HFFc6 (cell line): ENCODE data around the gene VAC14. TPM values are rescaled to one million over a fixed set of nuclear protein-coding genes. Genes with fewer than 3 reads are reported as not detected.

ENCODE experiments used
- DNase-seq: peaks from one replicate; pipeline ENCODE4 v3.0.0-alpha.2; 2018
- H3K27ac Mint-ChIP-seq: 2 replicates; pipeline ENCODE4 v1.8.0; 2020; ENCODE audit warnings: mild to moderate bottlenecking, mixed read lengths
- H3K27me3 Mint-ChIP-seq: 2 replicates; pipeline ENCODE4 v1.8.0; 2021; ENCODE audit warnings: mild to moderate bottlenecking, moderate library complexity, mixed read lengths; ENCODE audit not compliant: insufficient read depth
- H3K36me3 Mint-ChIP-seq: 2 replicates; pipeline ENCODE4 v1.8.0; 2021; ENCODE audit warnings: low read depth, mixed read lengths
- H3K4me1 Mint-ChIP-seq: 2 replicates; pipeline ENCODE4 v1.8.0; 2020; ENCODE audit warnings: low read depth, mixed read lengths
- H3K4me3 Mint-ChIP-seq: 2 replicates; pipeline ENCODE4 v1.8.0; 2020; ENCODE audit warnings: mild to moderate bottlenecking, moderate library complexity, mixed read lengths
- H3K9me3 Mint-ChIP-seq: 2 replicates; pipeline ENCODE4 v1.8.0; 2020; ENCODE audit warnings: mild to moderate bottlenecking, mixed read lengths
- total RNA-seq, 6 experiments: library from RNA; stranded (reverse); fragmentation: NEBNext Ultra II Directional; extraction: Animal tissue kit (Norgen Biotek cat#: 25700); gene quantifications; 2 replicates in 1 of 6; 3 replicates in 5 of 6; pipeline ENCODE4 v1.2.3, GENCODE V29; 2021
- TF ChIP-seq, protein P1 (sequence below): fragments of 200-600 bp; sonication (generic); IDR thresholded peaks from 2 replicates; pipeline ENCODE4 v1.5.0; 2021; ENCODE audit warnings: antibody characterized with exemption, mild to moderate bottlenecking

VAC14 gene
- total RNA-seq, 6 experiments from 2014 or later, result 34.5 to 45.5 (median 37.6) TPM

- TF ChIP-seq, protein P1, sequence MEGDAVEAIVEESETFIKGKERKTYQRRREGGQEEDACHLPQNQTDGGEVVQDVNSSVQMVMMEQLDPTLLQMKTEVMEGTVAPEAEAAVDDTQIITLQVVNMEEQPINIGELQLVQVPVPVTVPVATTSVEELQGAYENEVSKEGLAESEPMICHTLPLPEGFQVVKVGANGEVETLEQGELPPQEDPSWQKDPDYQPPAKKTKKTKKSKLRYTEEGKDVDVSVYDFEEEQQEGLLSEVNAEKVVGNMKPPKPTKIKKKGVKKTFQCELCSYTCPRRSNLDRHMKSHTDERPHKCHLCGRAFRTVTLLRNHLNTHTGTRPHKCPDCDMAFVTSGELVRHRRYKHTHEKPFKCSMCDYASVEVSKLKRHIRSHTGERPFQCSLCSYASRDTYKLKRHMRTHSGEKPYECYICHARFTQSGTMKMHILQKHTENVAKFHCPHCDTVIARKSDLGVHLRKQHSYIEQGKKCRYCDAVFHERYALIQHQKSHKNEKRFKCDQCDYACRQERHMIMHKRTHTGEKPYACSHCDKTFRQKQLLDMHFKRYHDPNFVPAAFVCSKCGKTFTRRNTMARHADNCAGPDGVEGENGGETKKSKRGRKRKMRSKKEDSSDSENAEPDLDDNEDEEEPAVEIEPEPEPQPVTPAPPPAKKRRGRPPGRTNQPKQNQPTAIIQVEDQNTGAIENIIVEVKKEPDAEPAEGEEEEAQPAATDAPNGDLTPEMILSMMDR, result no peak
- no peaks in the 10 kb centered on the region for H3K27me3 Mint-ChIP-seq
- H3K36me3 Mint-ChIP-seq, result peaks cover 7% of the 10 kb centered on the region
- peak overlapping the region; percentile 84; the same call in 1 of the 2 replicates for H3K27ac Mint-ChIP-seq
- DNase-seq, result no peak
- peak overlapping the region; percentile 99 for H3K4me3 Mint-ChIP-seq
- no peaks in the 10 kb centered on the region; the same call in 1 of the 2 replicates for H3K9me3 Mint-ChIP-seq
- peaks cover 73% of the 10 kb centered on the region for H3K4me1 Mint-ChIP-seq
Measured at GRCh38 chr16:70801611-70802010, 653 bp upstream of the VAC14 start.

DNA sequence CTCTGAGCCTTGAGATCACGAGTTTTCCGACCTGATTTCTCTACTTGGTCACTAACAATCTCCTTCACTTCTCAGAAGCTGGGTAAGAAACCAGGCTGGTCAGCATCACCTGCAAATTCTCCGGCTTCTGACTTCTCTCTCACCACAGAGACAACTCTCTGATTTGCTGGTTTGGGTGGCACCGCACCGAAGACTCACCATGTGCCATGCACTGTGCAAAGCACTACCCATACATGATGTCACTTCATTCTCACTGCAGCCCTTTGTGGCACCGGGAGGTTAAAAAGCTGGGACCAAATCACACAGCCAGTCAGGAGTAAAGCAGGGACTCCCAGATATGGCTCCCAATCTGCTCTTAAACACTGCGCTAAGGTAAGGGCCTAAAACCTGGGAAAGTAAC lies 647 bp downstream of the VAC14 start:
- DNase-seq, result no peak
- Mint-ChIP-seq H3K9me3 (no peaks in the 10 kb centered on the region; the same call in 1 of the 2 replicates), H3K4me3 (peak overlapping the region; percentile 99), H3K27me3 (no peaks in the 10 kb centered on the region), H3K36me3 (peaks cover 7% of the 10 kb centered on the region), H3K4me1 (peaks cover 60% of the 10 kb centered on the region), H3K27ac (peak overlapping the region; percentile 84)
- TF ChIP-seq, protein P1, result no peak

- peaks cover 7% of the 10 kb centered on the region for H3K36me3 Mint-ChIP-seq
- no peak overlapping the region for H3K4me3 Mint-ChIP-seq
- peaks cover 23% of the 10 kb centered on the region for H3K4me1 Mint-ChIP-seq
- TF ChIP-seq, protein P1, result no peak
- H3K27me3 Mint-ChIP-seq, result no peaks in the 10 kb centered on the region; the same call in 1 of the 2 replicates
- no peaks in the 10 kb centered on the region for H3K9me3 Mint-ChIP-seq
- no peak for DNase-seq
- no peak overlapping the region for H3K27ac Mint-ChIP-seq
Measured at GRCh38 chr16:70796301-70796700, 4.7 kb downstream of the VAC14 start.

GRCh38 chr16:70795296-70795912 lies 5.6 kb downstream of the VAC14 start:
- DNase-seq, result no peak
- H3K27me3 Mint-ChIP-seq, result no peaks in the 10 kb centered on the region; the same call in 1 of the 2 replicates
- no peak overlapping the region for H3K4me3 Mint-ChIP-seq
- peaks cover 7% of the 10 kb centered on the region for H3K36me3 Mint-ChIP-seq
- H3K9me3 Mint-ChIP-seq, result no peaks in the 10 kb centered on the region
- TF ChIP-seq, protein P1, result no peak
- H3K27ac Mint-ChIP-seq, result no peak overlapping the region
- peaks cover 18% of the 10 kb centered on the region for H3K4me1 Mint-ChIP-seq

GRCh38 chr16:70793851-70794502 lies 7.0 kb downstream of the VAC14 start:
- Mint-ChIP-seq H3K36me3 (peaks cover 7% of the 10 kb centered on the region), H3K27ac (no peak overlapping the region), H3K9me3 (no peaks in the 10 kb centered on the region), H3K4me3 (no peak overlapping the region), H3K4me1 (peaks cover 6% of the 10 kb centered on the region), H3K27me3 (peaks cover 3% of the 10 kb centered on the region)
- TF ChIP-seq, protein P1, result no peak
- DNase-seq, result no peak
